Hepatocyte (in vitro differentiated cells): ENCODE results near the gene MAPK4. TPM values are rescaled to one million over a fixed set of nuclear protein-coding genes. Genes with fewer than 3 reads are reported as not detected.

Experiments used
- DNase-seq: peaks from one replicate; pipeline ENCODE4 v3.0.0-alpha.2; 2016; ENCODE audit warnings: low spot score
- H2AFZ ChIP-seq: fragments of 200-600 bp; sonication (generic); 2 replicates; pipeline ENCODE4 v1.6.0; 2016; ENCODE audit warnings: antibody characterized with exemption, mild to moderate bottlenecking
- H3K27ac ChIP-seq: fragments of 200-600 bp; sonication (generic); 2 replicates; pipeline ENCODE4 v1.5.1; 2016; ENCODE audit warnings: mild to moderate bottlenecking
- H3K27me3 ChIP-seq: fragments of 200-600 bp; sonication (generic); 2 replicates; pipeline ENCODE4 v1.6.1; 2016
- H3K36me3 ChIP-seq: fragments of 200-600 bp; sonication (generic); replicated peaks from 2 replicates; pipeline ENCODE4 v1.5.1; 2016; ENCODE audit warnings: low read depth; ENCODE audit not compliant: insufficient read depth
- H3K4me1 ChIP-seq: fragments of 200-600 bp; sonication (generic); 2 replicates; pipeline ENCODE4 v1.5.1; 2016; ENCODE audit warnings: mild to moderate bottlenecking, moderate library complexity; ENCODE audit not compliant: insufficient read depth
- H3K4me2 ChIP-seq: fragments of 200-600 bp; sonication (generic); 2 replicates; pipeline ENCODE4 v1.6.0; 2016
- H3K4me3 ChIP-seq: fragments of 200-600 bp; sonication (generic); 2 replicates; pipeline ENCODE4 v1.5.1; 2016; ENCODE audit warnings: mild to moderate bottlenecking
- H3K79me2 ChIP-seq: fragments of 200-600 bp; sonication (generic); 2 replicates; pipeline ENCODE4 v1.6.0; 2017; ENCODE audit warnings: mild to moderate bottlenecking
- H3K9me2 ChIP-seq: fragments of 200-600 bp; sonication (generic); replicated peaks from 2 replicates; pipeline ENCODE4 v1.6.0; 2017; ENCODE audit warnings: mild to moderate bottlenecking; ENCODE audit not compliant: insufficient read depth
- H3K9me3 ChIP-seq: fragments of 200-600 bp; sonication (generic); 2 replicates; pipeline ENCODE4 v1.5.1; 2016; ENCODE audit warnings: low read depth, mild to moderate bottlenecking
- H4K20me1 ChIP-seq: fragments of 200-600 bp; sonication (generic); 2 replicates; pipeline ENCODE4 v1.6.0; 2016; ENCODE audit warnings: mild to moderate bottlenecking; ENCODE audit not compliant: insufficient read depth, poor library complexity, severe bottlenecking
- EZH2 ChIP-seq: fragments of 200-600 bp; sonication (generic); IDR thresholded peaks from 2 replicates; pipeline ENCODE4 v1.6.1; 2016; ENCODE audit warnings: antibody characterized with exemption, mild to moderate bottlenecking, borderline replicate concordance
- EZH2phosphoT487 ChIP-seq: fragments of 200-600 bp; sonication (generic); IDR thresholded peaks from one replicate; pipeline ENCODE4 v1.6.1; 2018; ENCODE audit warnings: antibody characterized with exemption, mild to moderate bottlenecking, low read depth, moderate library complexity; ENCODE audit not compliant: unreplicated experiment, severe bottlenecking
- WGBS: methylation state at CpG from one replicate; pipeline ENCODE4 v1.1.6; 2016; ENCODE audit warnings: low lambda C conversion rate; ENCODE audit errors: missing lambda C conversion rate; 5-methylcytosine and 5-hydroxymethylcytosine counted together
- polyA plus RNA-seq: library from polyadenylated mRNA; unstranded; fragments of >200 nt; fragmentation: Nextera tagmentation; extraction: Ambion mirVana; gene quantifications from 2 replicates; pipeline ENCODE4 v1.2.1, GENCODE V29; 2016
- total RNA-seq: library from RNA; depleted of rRNA; stranded (reverse); fragments of >200 nt; gene quantifications from 2 replicates; pipeline ENCODE4 v1.2.3, GENCODE V29; 2014
- TF ChIP-seq, protein P1 (sequence below): fragments of 200-600 bp; sonication (generic); IDR thresholded peaks from 2 replicates; pipeline ENCODE4 v1.5.1; 2016; ENCODE audit warnings: antibody characterized with exemption, mild to moderate bottlenecking; ENCODE audit not compliant: poor library complexity

MAPK4 gene
- total and polyA plus RNA-seq, 2 experiments from 2014 or later = 2.0 to 2.4 TPM

DNA sequence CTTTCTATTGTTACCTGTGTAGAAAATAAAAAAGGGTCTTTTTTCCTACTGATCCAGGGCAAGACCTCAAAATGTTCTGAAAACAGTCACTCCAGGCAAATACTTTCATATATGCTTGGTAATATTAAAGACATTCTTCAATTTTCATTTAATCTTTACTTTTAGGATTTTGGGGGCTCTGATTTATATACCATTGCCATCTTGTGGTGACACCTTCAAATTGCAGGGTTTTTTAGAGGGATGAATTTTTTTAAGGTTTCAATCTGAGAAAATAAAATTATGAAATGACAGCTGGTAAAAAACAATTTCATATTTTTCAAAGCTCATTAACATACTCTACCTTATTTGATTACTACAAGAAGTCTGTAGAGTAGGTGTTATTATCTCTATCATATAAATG lies 26.8 kb downstream of the MAPK4 start:
- Histone ChIP-seq H3K9me3 (no peaks in the 10 kb centered on the region), H3K36me3 (no peaks in the 10 kb centered on the region), H3K4me3 (no peak overlapping the region), H3K79me2 (no peaks in the 10 kb centered on the region), H4K20me1 (no peaks in the 10 kb centered on the region), H2AFZ (no peak overlapping the region), H3K4me1 (no peaks in the 10 kb centered on the region), H3K4me2 (no peak overlapping the region), H3K27ac (no peak overlapping the region), H3K9me2 (no peaks in the 10 kb centered on the region), H3K27me3 (no peaks in the 10 kb centered on the region)
- TF ChIP-seq, protein P1, sequence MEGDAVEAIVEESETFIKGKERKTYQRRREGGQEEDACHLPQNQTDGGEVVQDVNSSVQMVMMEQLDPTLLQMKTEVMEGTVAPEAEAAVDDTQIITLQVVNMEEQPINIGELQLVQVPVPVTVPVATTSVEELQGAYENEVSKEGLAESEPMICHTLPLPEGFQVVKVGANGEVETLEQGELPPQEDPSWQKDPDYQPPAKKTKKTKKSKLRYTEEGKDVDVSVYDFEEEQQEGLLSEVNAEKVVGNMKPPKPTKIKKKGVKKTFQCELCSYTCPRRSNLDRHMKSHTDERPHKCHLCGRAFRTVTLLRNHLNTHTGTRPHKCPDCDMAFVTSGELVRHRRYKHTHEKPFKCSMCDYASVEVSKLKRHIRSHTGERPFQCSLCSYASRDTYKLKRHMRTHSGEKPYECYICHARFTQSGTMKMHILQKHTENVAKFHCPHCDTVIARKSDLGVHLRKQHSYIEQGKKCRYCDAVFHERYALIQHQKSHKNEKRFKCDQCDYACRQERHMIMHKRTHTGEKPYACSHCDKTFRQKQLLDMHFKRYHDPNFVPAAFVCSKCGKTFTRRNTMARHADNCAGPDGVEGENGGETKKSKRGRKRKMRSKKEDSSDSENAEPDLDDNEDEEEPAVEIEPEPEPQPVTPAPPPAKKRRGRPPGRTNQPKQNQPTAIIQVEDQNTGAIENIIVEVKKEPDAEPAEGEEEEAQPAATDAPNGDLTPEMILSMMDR = peak; percentile 22
- no peak for TF ChIP-seq EZH2phosphoT487
- no peak for DNase-seq

DNA sequence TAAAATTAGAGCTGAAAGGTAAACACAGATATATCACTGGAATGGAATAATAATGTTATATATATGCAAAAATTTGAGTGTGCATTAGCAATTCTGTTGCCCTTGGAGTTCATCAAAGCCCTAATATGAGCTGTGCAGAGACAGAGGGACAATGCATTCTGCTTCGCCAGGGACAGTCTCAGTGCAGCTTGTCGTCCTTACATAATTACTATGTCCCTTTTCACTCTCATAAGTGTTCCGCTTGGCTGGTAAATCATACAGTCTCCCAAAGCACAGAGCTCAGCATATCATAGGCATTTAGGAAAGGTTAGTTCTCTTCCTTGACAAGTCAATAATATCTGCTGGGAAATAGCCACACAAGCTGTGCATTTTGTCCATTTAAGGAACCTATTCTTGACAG lies 30.7 kb downstream of the MAPK4 start:
- H3K79me2 ChIP-seq = no peaks in the 10 kb centered on the region
- no peak for DNase-seq
- no peaks in the 10 kb centered on the region for H3K4me1 ChIP-seq
- no peak overlapping the region for H2AFZ ChIP-seq
- H3K4me3 ChIP-seq = no peak overlapping the region
- no peaks in the 10 kb centered on the region for H3K9me3 ChIP-seq
- TF ChIP-seq EZH2 = no peak
- TF ChIP-seq, protein P1 = no peak
- no peak for TF ChIP-seq EZH2phosphoT487
- 89% methylated on average over 3 of the region's 3 CpGs for WGBS
- no peaks in the 10 kb centered on the region for H4K20me1 ChIP-seq
- H3K27me3 ChIP-seq = no peaks in the 10 kb centered on the region
- H3K9me2 ChIP-seq = no peaks in the 10 kb centered on the region
- H3K36me3 ChIP-seq = no peaks in the 10 kb centered on the region
- no peak overlapping the region for H3K4me2 ChIP-seq
- no peak overlapping the region for H3K27ac ChIP-seq

DNA sequence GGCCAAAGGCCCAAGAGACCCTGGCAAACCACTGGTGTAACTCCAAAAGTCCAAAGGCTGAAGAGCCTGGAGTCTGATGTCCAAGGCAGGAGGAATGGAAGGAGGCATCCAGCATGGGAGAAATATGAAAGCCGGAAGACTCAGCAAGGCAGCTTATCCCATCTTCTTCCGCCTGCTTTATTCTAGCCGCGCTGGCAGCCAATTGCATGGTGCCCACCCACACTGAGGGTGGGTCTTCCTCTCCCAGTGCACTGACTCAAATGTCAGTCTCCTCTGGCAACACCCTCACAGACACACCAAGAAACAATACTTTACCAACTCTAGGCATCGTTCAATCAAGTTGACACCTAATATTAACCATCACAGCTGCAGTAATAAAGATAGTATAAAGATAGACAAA lies 34.1 kb downstream of the MAPK4 start:
- Histone ChIP-seq H2AFZ (no peak overlapping the region), H3K4me1 (no peaks in the 10 kb centered on the region), H3K9me2 (no peaks in the 10 kb centered on the region), H3K4me2 (no peak overlapping the region), H3K27me3 (no peaks in the 10 kb centered on the region), H3K79me2 (no peaks in the 10 kb centered on the region), H4K20me1 (no peaks in the 10 kb centered on the region), H3K36me3 (no peaks in the 10 kb centered on the region), H3K27ac (no peak overlapping the region), H3K9me3 (no peaks in the 10 kb centered on the region), H3K4me3 (no peak overlapping the region)
- WGBS = 96% methylated on average over 5 of the region's 5 CpGs
- TF ChIP-seq, protein P1 = no peak
- TF ChIP-seq EZH2phosphoT487 (no peak), EZH2 (no peak)
- DNase-seq = no peak

DNA sequence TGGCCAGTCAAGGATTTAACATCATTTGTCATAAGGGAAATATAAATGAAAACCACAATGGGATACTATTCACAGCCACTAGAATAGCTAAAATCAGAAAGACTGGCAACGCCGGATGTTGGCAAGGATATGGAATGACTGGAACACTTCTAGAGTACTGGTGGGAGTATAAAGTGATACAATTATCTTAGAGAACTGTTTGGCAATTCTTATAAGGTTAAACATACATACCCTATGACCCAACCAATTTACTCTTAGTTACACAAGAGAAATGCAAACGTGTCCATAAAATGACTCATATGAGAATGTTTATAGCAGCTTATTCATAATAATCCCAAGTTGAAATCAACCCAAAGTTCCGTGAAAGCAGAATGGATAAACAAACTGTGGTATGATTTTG lies 35.1 kb downstream of the MAPK4 start:
- Histone ChIP-seq H3K4me2 (no peak overlapping the region), H3K79me2 (no peaks in the 10 kb centered on the region), H4K20me1 (no peaks in the 10 kb centered on the region), H2AFZ (no peak overlapping the region), H3K27ac (no peak overlapping the region), H3K9me3 (no peaks in the 10 kb centered on the region), H3K36me3 (no peaks in the 10 kb centered on the region), H3K4me1 (no peaks in the 10 kb centered on the region), H3K9me2 (no peaks in the 10 kb centered on the region), H3K27me3 (no peaks in the 10 kb centered on the region), H3K4me3 (no peak overlapping the region)
- WGBS = 64% methylated on average over 4 of the region's 4 CpGs
- TF ChIP-seq, protein P1 = no peak
- no peak for TF ChIP-seq EZH2
- no peak for TF ChIP-seq EZH2phosphoT487
- DNase-seq = no peak
